GM12878 (cell line): ENCODE results near the gene NUP214. TPM values are rescaled to one million over a fixed set of nuclear protein-coding genes. Genes with fewer than 3 reads are reported as not detected.

ENCODE experiments used
- ATAC-seq: fragments of 200-7000 bp; cut with Tn5 transposase; 3 replicates; pipeline ENCODE4 v1.9.1; 2020; ENCODE audit warnings: mild to moderate bottlenecking, moderate library complexity
- BruUV-seq: library from RNA; stranded (reverse); fragments of 400-500 nt; replicated peaks from 2 replicates; lab custom pipeline; 2021; lab: Mats Ljungman, UMichigan
- CTCF ChIA-PET: fragments of 300-600 bp; sonication (Branson Sonifier 250); formaldehyde crosslinking; extraction: SDS; loops from one replicate; lab custom pipeline; 2021; ENCODE audit warnings: inconsistent platforms; lab: Yijun Ruan, JAX
- POLR2A ChIA-PET: fragments of 350-600 bp; formaldehyde crosslinking; extraction: SDS; loops from one replicate; lab custom pipeline; 2021; ENCODE audit warnings: inconsistent platforms; lab: Charles Lee
- RAD21 ChIA-PET: fragments of 300-600 bp; sonication (Branson Sonifier 250); formaldehyde crosslinking; loops from one replicate; lab custom pipeline; 2023; ENCODE audit warnings: antibody characterized with exemption; ENCODE audit not compliant: unreplicated experiment; lab: Charles Lee
- SMC1A ChIA-PET: fragments of 300-600 bp; sonication (Branson Sonifier 250); formaldehyde crosslinking; loops from one replicate; lab custom pipeline; 2023; ENCODE audit not compliant: unreplicated experiment, uncharacterized antibody; lab: Charles Lee
- DNase-seq: peaks from one replicate; pipeline ENCODE4 v3.0.0-alpha.2; 2011; ENCODE audit warnings: low read depth, low spot score
- FAIRE-seq: peaks from 3 replicates; lab custom pipeline; 2011; peaks lifted over from hg19 to GRCh38; lab: Jason Lieb, UNC
- H2AFZ ChIP-seq: 2 replicates; pipeline ENCODE4 v1.6.0; 2011; ENCODE audit warnings: low read depth, low read length, control low read depth; ENCODE audit not compliant: control insufficient read depth
- H3K27ac ChIP-seq: 2 replicates; pipeline ENCODE4 v1.5.1; 2011; ENCODE audit warnings: control low read depth; ENCODE audit not compliant: control insufficient read depth, insufficient read depth
- H3K27me3 ChIP-seq, 2 experiments: replicated peaks in 1 of 2; 2 replicates each; pipeline versions ENCODE4 v1.6.0 to v1.6.1; 2011; ENCODE audit warnings: low read length in 1 of 2; ENCODE audit not compliant: control insufficient read depth in 2 of 2, insufficient read depth in 2 of 2
- H3K36me3 ChIP-seq, 2 experiments: 2 replicates each; pipeline ENCODE4 v1.5.1; 2011; ENCODE audit warnings: low read length in 1 of 2; ENCODE audit not compliant: control insufficient read depth in 2 of 2, insufficient read depth in 2 of 2
- H3K4me1 ChIP-seq: 2 replicates; pipeline ENCODE4 v1.6.1; 2011; ENCODE audit warnings: mild to moderate bottlenecking, low read length, moderate library complexity, mixed read lengths; ENCODE audit not compliant: control insufficient read depth, insufficient read depth
- H3K4me2 ChIP-seq: 2 replicates; pipeline ENCODE4 v1.6.0; 2011; ENCODE audit warnings: control low read depth; ENCODE audit not compliant: control insufficient read depth, insufficient read depth
- H3K4me3 ChIP-seq: fragments of 200-600 bp; sonication (generic); 2 replicates; pipeline ENCODE4 v1.5.1; 2016
- H3K79me2 ChIP-seq: 2 replicates; pipeline ENCODE4 v1.6.0; 2011; ENCODE audit warnings: low read length; ENCODE audit not compliant: control insufficient read depth, insufficient read depth
- H3K9ac ChIP-seq: 2 replicates; pipeline ENCODE4 v1.8.0; 2011; ENCODE audit warnings: low read length, control low read depth, mixed read lengths; ENCODE audit not compliant: control insufficient read depth, insufficient read depth
- H3K9me3 ChIP-seq: replicated peaks from 3 replicates; pipeline ENCODE4 v1.5.1; 2011; ENCODE audit warnings: mild to moderate bottlenecking, low read length; ENCODE audit not compliant: control insufficient read depth, insufficient read depth
- H4K20me1 ChIP-seq: 2 replicates; pipeline ENCODE4 v1.6.0; 2011; ENCODE audit not compliant: control insufficient read depth, insufficient read depth
- BMI1 ChIP-seq: fragments of 450-650 bp; IDR thresholded peaks from 2 replicates; pipeline ENCODE4 v1.6.1; 2016; ENCODE audit warnings: mild to moderate bottlenecking, moderate library complexity, borderline replicate concordance
- MXI1 ChIP-seq: fragments of 150-350 bp; IDR thresholded peaks from 2 replicates; pipeline ENCODE4 v1.6.1; 2011; ENCODE audit warnings: low read depth, mild to moderate bottlenecking, inconsistent platforms, low read length, improper control_type of control experiment
- NR2C1 ChIP-seq: fragments of 450-650 bp; IDR thresholded peaks from 2 replicates; pipeline ENCODE4 v1.6.1; 2017; ENCODE audit warnings: antibody characterized with exemption, mild to moderate bottlenecking, moderate library complexity
- RCOR1 ChIP-seq: conservative IDR thresholded peaks from 2 replicates; pipeline ENCODE4 v1.6.1; 2012; ENCODE audit warnings: low read depth, low read length, improper control_type of control experiment
- RUNX3 ChIP-seq: IDR thresholded peaks from 2 replicates; pipeline ENCODE4 v1.6.1; 2012; ENCODE audit warnings: low read length, inconsistent platforms
- ZBTB4 ChIP-seq: fragments of 450-650 bp; formaldehyde crosslinking; IDR thresholded peaks from 2 replicates; pipeline ENCODE4 v1.4.0; 2022; ENCODE audit warnings: mild to moderate bottlenecking, moderate library complexity
- WGBS: methylation state at CpG from one replicate; pipeline ENCODE4 v1.1.6; 2016; ENCODE audit warnings: low lambda C conversion rate; ENCODE audit not compliant: insufficient replicate concordance, insufficient coverage; ENCODE audit errors: missing lambda C conversion rate; 5-methylcytosine and 5-hydroxymethylcytosine counted together
- in situ Hi-C: fragments of 300-500 bp; cut with MboI; formaldehyde crosslinking; loops from 9 replicates; pipeline ENCODE4 v1.14.3; 2018; ENCODE audit warnings: mixed read lengths
- intact Hi-C: fragments of 100-400 bp; cut with micrococcal nuclease; formaldehyde crosslinking; loops from one replicate; pipeline ENCODE4 v1.14.2; 2022; ENCODE audit not compliant: unreplicated experiment
- polyA plus RNA-seq, 11 experiments: library from polyadenylated mRNA; depleted of rRNA in 4 of 11; unstranded in 6 of 11; stranded (reverse) in 5 of 11; fragments of >200 nt; fragmentation: Nextera tagmentation in 4 of 11; fragmentation: Illumina TruSeq in 1 of 11; extraction: Ambion mirVana in 4 of 11; extraction: Trizol in 1 of 11; gene quantifications; 1 replicate in 1 of 11; 2 replicates in 10 of 11; pipeline versions ENCODE4 v1.2.1 to v1.2.3, GENCODE V29; 2011 to 2016; ENCODE audit warnings: inconsistent platforms in 2 of 11, missing spikeins in 2 of 11, low read depth in 1 of 11
- total RNA-seq, 4 experiments: library from RNA; depleted of rRNA in 3 of 4; stranded (reverse); fragments of >200 nt in 3 of 4; fragmentation: Illumina TruSeq in 1 of 4; extraction: Trizol in 1 of 4; gene quantifications; 2 replicates each; pipeline versions ENCODE4 v1.2.1 to v1.2.3, GENCODE V29; 2013 to 2021

NUP214 gene
- total and polyA plus RNA-seq, 10 of the 15 experiments (the other 5 are each of a cell fraction or from before 2014, with no cell fraction given), result 11.7 to 53.8 (median 17.6) TPM

- ChIA-PET SMC1A (interaction anchor here (7.8 kb wide), 1 partner anchor 15 kb away, joined by 154 read pairs; the partner anchor contains the start of gene FAM78A), RAD21 (interaction anchor here (9.6 kb wide), 1 partner anchor 13 kb away, joined by 181 read pairs; the partner anchor contains the start of gene FAM78A), CTCF (interaction anchor here (0.9 to 11.0 kb wide), 3 partner anchors 14 to 78 kb away, joined by 3 to 151 read pairs (median 3); partner anchors contain the start of gene FAM78A), POLR2A (interaction anchor here (13.4 kb wide), 1 partner anchor 13 kb away, joined by 267 read pairs; the partner anchor contains the start of gene FAM78A)
- no peak overlapping the region for H3K4me3 ChIP-seq
- in situ Hi-C loops (loop anchor here (25.0 kb wide), 2 partner anchors 1421 to 1879 kb away; partner anchors contain the start of genes C9orf78 and USP20), intact Hi-C loops (no loop called here)
- peaks cover 20 to 26% of the 10 kb centered on the region in 2 experiments for H3K36me3 ChIP-seq
- DNase-seq (no peak), ATAC-seq (no peak)
- BruUV-seq, result no TSS peak
- H3K9me3 ChIP-seq, result no peaks in the 10 kb centered on the region
- H3K79me2 ChIP-seq, result peaks cover 15% of the 10 kb centered on the region
- H2AFZ ChIP-seq, result no peak overlapping the region
- no peaks in the 10 kb centered on the region for H4K20me1 ChIP-seq
- H3K4me2 ChIP-seq, result no peak overlapping the region
- no peak overlapping the region for H3K27ac ChIP-seq
- TF ChIP-seq MXI1 (no peak), NR2C1 (no peak), RCOR1 (no peak), ZBTB4 (CRISPR knock-in tag) (no peak), RUNX3 (no peak), BMI1 (no peak)
- TF ChIP-seq, all 136 proteins: peak for 0
- H3K27me3 ChIP-seq, result no peaks in the 10 kb centered on the region
- no peak for FAIRE-seq
- WGBS, result 67% methylated on average over 9 of the region's 15 CpGs
- no peak overlapping the region for H3K9ac ChIP-seq
- H3K4me1 ChIP-seq, result peaks cover 55% of the 10 kb centered on the region
These were observed 132.8 kb downstream of the NUP214 start for GRCh38 chr9:131258186-131258585.
